Tibial nerve (tissue), 3 donors: ENCODE results near the gene KLC1.

Source experiments
- CTCF ChIP-seq, 5 experiments: fragments of 200-600 bp in 3 of 5; fragments of 450-650 bp in 2 of 5; sonication (generic) in 3 of 5; IDR thresholded peaks; one replicate each; pipeline ENCODE4 v1.5.1; 2016 to 2019; ENCODE audit warnings: antibody characterized with exemption in 5 of 5, mild to moderate bottlenecking in 3 of 5, moderate library complexity in 2 of 5
- POLR2A ChIP-seq, 2 donors: fragments of 450-650 bp; IDR thresholded peaks; one replicate each; pipeline ENCODE4 v1.6.1; 2017; ENCODE audit warnings: antibody characterized with exemption in 2 of 2, mild to moderate bottlenecking in 2 of 2, moderate library complexity in 2 of 2

DNA sequence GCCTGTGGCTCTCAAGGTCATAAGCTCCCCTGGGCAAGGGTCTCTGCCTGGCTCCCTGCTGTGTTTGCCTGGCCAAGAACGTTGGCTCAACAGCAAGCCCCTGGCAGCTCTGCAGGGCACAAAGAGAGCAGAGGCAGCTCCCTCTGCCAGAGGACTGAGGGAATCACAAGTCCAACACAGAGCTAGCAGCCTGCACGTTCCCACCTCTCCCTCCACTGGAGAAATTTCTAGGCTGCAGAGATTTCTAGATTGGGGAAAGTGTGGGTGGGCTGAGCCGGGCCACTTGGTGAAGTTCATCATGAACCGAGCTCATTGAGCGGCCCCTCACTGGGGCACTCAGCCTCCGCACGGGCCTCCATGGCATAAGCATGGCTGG lies 106.4 kb downstream of the KLC1 start:
- no peak for TF ChIP-seq POLR2A (IDR thresholded peaks at IDR 0.05)
- TF ChIP-seq CTCF (IDR thresholded peaks at IDR 0.05) = peak in 1 of 5 experiments; percentile 5
